ENCODE data around the gene KLRG1. TPM values are rescaled to one million over a fixed set of nuclear protein-coding genes. Genes with fewer than 3 reads are reported as not detected.

KLRG1 gene
- total and polyA plus RNA-seq, 2 of the 8 experiments (the other 6 are each of a cell fraction or from before 2014, with no cell fraction given), result 7.9 to 12.8 TPM

- peak; percentile 29; the same call in 1 of the 2 replicates for TF ChIP-seq SP4 (IDR thresholded peaks at IDR 0.05; ENCODE audit: low read length)
- TF ChIP-seq ASH2L (IDR thresholded peaks at IDR 0.05; ENCODE audit: low read length), result peak; percentile 38
- no peak for TF ChIP-seq ZNF274 (IDR thresholded peaks at IDR 0.05; ENCODE audit: borderline replicate concordance, extremely low read depth, low read length)
- peak; percentile 91 for TF ChIP-seq TAF1 (IDR thresholded peaks at IDR 0.05; ENCODE audit: low read depth, low read length)
- TF ChIP-seq SAP30 (IDR thresholded peaks at IDR 0.05; ENCODE audit: insufficient read depth, insufficient replicate concordance, low read length), result peak; percentile 63
- TF ChIP-seq CTBP2 (IDR thresholded peaks at IDR 0.05; ENCODE audit: borderline replicate concordance, insufficient read depth, insufficient read length, low read length), result no peak
Measured at GRCh38 chr12:8949342-8950220, 39.8 kb upstream of the KLRG1 start, which contains the start of gene M6PR (continued).

All from H1 (cell line).